Measurements from ENCODE around the gene RAPGEF5. TPM values are rescaled to one million over a fixed set of nuclear protein-coding genes. Genes with fewer than 3 reads are reported as not detected.

RAPGEF5 gene
- total and polyA plus RNA-seq, 2 donors (not counting 3 experiments of a cell fraction or from before 2014, with no cell fraction given), result 10.0 to 43.2 TPM

DNA sequence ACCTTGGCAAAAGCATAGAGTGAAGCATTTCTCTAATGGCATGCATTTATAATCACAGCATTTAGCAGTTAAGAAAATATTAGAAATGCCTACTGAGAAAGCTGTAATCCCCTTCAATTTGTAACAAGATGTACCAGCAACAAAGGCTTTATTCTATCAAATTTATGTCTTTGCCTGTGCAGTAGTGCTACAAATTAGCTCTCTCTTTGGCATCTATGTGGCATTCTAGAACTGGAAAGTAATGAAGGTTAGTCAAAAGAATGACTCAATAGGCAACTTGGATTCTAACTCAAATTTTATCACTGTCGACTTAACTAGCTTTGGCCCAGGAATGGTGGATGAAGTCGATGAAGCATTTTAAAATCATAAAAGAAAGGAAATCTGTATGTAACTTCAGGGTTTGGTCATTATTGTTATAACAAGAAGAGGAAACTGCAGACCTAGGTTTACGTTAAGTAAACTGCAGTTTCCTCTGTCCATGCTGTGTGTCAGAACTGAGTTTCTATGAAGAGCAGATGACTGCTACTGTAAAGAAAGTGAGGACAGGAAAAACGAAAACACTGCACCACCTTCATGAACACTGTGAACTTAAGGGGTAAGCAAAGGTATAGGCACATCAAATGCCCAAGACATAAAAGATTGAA is 140.0 kb downstream of the RAPGEF5 start:
- DNase-seq (ENCODE audit: low read depth, low spot score), result peak; percentile 80
- H3K27me3 ChIP-seq (ENCODE audit: control insufficient read depth in 2 of 2, insufficient read depth in 2 of 2, low read length in 2 of 2), result no peaks in the 10 kb centered on the region
- peak overlapping the region in 2 of 3 experiments; percentile 10 to 85 for H3K4me3 ChIP-seq (replicated peaks in 1 of 3; ENCODE audit: insufficient read depth in 1 of 3, low read depth in 1 of 3, low read length in 3 of 3)
- H3K9me1 ChIP-seq (replicated peaks; ENCODE audit: control insufficient read depth, extremely low read depth, insufficient read depth, low read length), result no peaks in the 10 kb centered on the region
- peak; percentile 76 for FAIRE-seq
- H2AFZ ChIP-seq (ENCODE audit: low read depth, low read length), result no peak overlapping the region
- dilution Hi-C loops (cut with MboI; ENCODE audit: extremely low pct_ligation_motif_present, low sequenced_read_pairs), result no loop called here
- peak overlapping the region; percentile 99 for H3K4me2 ChIP-seq (ENCODE audit: insufficient read depth, low read length)
- BruUV-seq (replicated peaks), result no TSS peak
- H3K9ac ChIP-seq (replicated peaks; ENCODE audit: extremely low read depth, insufficient read depth, low read length), result peak overlapping the region; percentile 96
- peaks cover 33% of the 10 kb centered on the region for H3K79me2 ChIP-seq (ENCODE audit: control insufficient read depth, insufficient read depth, low read length)
- no peaks in the 10 kb centered on the region for H4K20me1 ChIP-seq (replicated peaks; ENCODE audit: control insufficient read depth, extremely low read depth, insufficient read depth, low read length)
- no peaks in the 10 kb centered on the region for H3K36me3 ChIP-seq (ENCODE audit: control insufficient read depth in 2 of 2, extremely low read depth in 1 of 2, insufficient read depth in 2 of 2, low read length in 2 of 2)
- intact Hi-C loops (cut with micrococcal nuclease), result loop anchor here (10.0 kb wide), 3 partner anchors 272 to 798 kb away; partner anchors contain the start of genes CDCA7L and HYCC1
- CTCF ChIA-PET, result interaction anchor here (0.7 to 1.7 kb wide), 6 partner anchors 9 to 107 kb away, joined by 3 to 11 read pairs (median 3); no protein-coding TSS in a partner anchor
- no peaks in the 10 kb centered on the region for H3K9me3 ChIP-seq (replicated peaks; ENCODE audit: control insufficient read depth, insufficient read depth, low read length)
- TF ChIP-seq GATA2 (IDR thresholded peaks at IDR 0.05; ENCODE audit: insufficient read depth, insufficient read length, low read depth, low read length) (no peak), JUN (IDR thresholded peaks at IDR 0.05; ENCODE audit: borderline replicate concordance, insufficient read depth, insufficient read length, low read depth) (peak; percentile 18), POLR2A (IDR thresholded peaks at IDR 0.05; ENCODE audit: low read depth, low read length) (peak; percentile 36), FOS (IDR thresholded peaks at IDR 0.05; ENCODE audit: borderline replicate concordance, insufficient read depth, low read length) (peak; percentile 24), EZH2 (IDR thresholded peaks at IDR 0.05; ENCODE audit: borderline replicate concordance, low read depth, low read length, severe bottlenecking) (no peak), MYC (IDR thresholded peaks at IDR 0.05; ENCODE audit: low read depth, low read length) (no peak), POLR2AphosphoS5 (IDR thresholded peaks at IDR 0.05; ENCODE audit: insufficient read depth, low read depth, low read length) (peak; percentile 43)
- TF ChIP-seq, protein P1, sequence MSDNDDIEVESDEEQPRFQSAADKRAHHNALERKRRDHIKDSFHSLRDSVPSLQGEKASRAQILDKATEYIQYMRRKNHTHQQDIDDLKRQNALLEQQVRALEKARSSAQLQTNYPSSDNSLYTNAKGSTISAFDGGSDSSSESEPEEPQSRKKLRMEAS (IDR thresholded peaks at IDR 0.05; ENCODE audit: insufficient read depth, insufficient read length), result no peak
- TF ChIP-seq, protein P2, sequence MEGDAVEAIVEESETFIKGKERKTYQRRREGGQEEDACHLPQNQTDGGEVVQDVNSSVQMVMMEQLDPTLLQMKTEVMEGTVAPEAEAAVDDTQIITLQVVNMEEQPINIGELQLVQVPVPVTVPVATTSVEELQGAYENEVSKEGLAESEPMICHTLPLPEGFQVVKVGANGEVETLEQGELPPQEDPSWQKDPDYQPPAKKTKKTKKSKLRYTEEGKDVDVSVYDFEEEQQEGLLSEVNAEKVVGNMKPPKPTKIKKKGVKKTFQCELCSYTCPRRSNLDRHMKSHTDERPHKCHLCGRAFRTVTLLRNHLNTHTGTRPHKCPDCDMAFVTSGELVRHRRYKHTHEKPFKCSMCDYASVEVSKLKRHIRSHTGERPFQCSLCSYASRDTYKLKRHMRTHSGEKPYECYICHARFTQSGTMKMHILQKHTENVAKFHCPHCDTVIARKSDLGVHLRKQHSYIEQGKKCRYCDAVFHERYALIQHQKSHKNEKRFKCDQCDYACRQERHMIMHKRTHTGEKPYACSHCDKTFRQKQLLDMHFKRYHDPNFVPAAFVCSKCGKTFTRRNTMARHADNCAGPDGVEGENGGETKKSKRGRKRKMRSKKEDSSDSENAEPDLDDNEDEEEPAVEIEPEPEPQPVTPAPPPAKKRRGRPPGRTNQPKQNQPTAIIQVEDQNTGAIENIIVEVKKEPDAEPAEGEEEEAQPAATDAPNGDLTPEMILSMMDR (IDR thresholded peaks at IDR 0.05; ENCODE audit: extremely low read depth in 1 of 2, insufficient read depth in 1 of 2, low read depth in 1 of 2, low read length in 2 of 2), result no peak
- H3K4me1 ChIP-seq (ENCODE audit: control insufficient read depth, extremely low read depth, insufficient read depth, low read length), result peaks cover 75% of the 10 kb centered on the region
- POLR2A ChIA-PET, result no interaction called here
- peak overlapping the region; percentile 98 for H3K27ac ChIP-seq (ENCODE audit: insufficient read depth, low read depth, low read length)

Measured in endothelial cell of umbilical vein (primary cell).